Mucosa of descending colon (tissue), 3 donors: ENCODE results near the gene FAM83B. TPM values are rescaled to one million over a fixed set of nuclear protein-coding genes. Genes with fewer than 3 reads are reported as not detected.

Experiments
- ATAC-seq: fragments of 200-7000 bp; cut with Tn5 transposase; one replicate; pipeline ENCODE4 v1.9.1; 2020; ENCODE audit warnings: mild to moderate bottlenecking, moderate library complexity
- DNase-seq, 3 donors: peaks; one replicate each; pipeline ENCODE4 v3.0.0-alpha.2; 2020
- H3K36me3 ChIP-seq: fragments of 200-600 bp; one replicate; pipeline ENCODE4 v1.8.0; 2021; ENCODE audit warnings: low read depth, mild to moderate bottlenecking
- H3K4me1 ChIP-seq: fragments of 200-600 bp; one replicate; pipeline ENCODE4 v1.8.0; 2021; ENCODE audit warnings: low read depth, mild to moderate bottlenecking
- H3K4me3 ChIP-seq: fragments of 200-600 bp; one replicate; pipeline ENCODE4 v1.8.0; 2021; ENCODE audit warnings: mild to moderate bottlenecking
- H3K9me3 ChIP-seq: fragments of 200-600 bp; one replicate; pipeline ENCODE4 v1.8.0; 2021; ENCODE audit warnings: mild to moderate bottlenecking
- CTCF ChIP-seq: fragments of 200-600 bp; IDR thresholded peaks from one replicate; pipeline ENCODE4 v1.8.0; 2022; ENCODE audit warnings: antibody characterized with exemption, mild to moderate bottlenecking
- intact Hi-C, 2 donors: fragments of 100-400 bp; cut with DNase I in 1 of 2; cut with micrococcal nuclease in 1 of 2; formaldehyde crosslinking; loops; one replicate each; pipeline versions ENCODE4 v1.11.0 to v1.11.1; 2022; cut with DNase I, micrococcal nuclease
- total RNA-seq, 3 donors: library from RNA; stranded (reverse); fragmentation: NEBNext Ultra II Directional in 2 of 3; extraction: Animal tissue kit (Norgen Biotek cat#: 25700) in 2 of 3; gene quantifications; one replicate each; pipeline versions ENCODE4 v1.2.1 to v1.2.4, GENCODE V29; 2021 to 2023
- donor health status: DM: no; HTN: no; CAD: no; lungs with moderate emphysema.
- donor health status: DM: no; HTN: no; CAD: no.
- donor health status: DM: no; HTN: yes; CAD: no.

FAM83B gene
- total RNA-seq, 3 donors from 2014 or later: 17.5 to 46.5 (median 39.5) TPM

DNA sequence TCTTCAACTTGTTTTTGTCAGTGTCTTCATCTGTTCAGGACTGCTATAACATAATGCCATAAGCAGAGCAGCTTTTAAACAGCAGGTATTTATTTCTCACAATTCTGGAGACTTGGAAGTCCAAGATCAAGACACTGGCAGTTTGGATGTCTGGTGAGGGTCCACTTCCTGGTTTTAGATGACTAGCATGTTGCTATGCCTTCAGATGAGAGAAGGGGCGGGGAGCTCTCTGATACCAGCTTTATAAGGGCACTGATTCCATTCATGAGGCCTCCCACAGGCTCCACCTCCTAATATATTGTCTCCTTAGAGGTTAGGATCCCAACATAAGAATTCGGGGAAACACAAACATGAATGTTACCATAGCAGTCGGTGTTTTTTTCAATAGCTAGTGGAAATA is 52.9 kb downstream of the FAM83B start:
- peaks cover 6% of the 10 kb centered on the region for H3K4me1 ChIP-seq
- no peak for DNase-seq
- ATAC-seq: no peak
- no peaks in the 10 kb centered on the region for H3K9me3 ChIP-seq
- no peaks in the 10 kb centered on the region for H3K36me3 ChIP-seq
- intact Hi-C loops: no loop called here
- no peak overlapping the region for H3K4me3 ChIP-seq
- no peak for TF ChIP-seq CTCF

GRCh38 chr6:54899986-54900385 is 53.4 kb downstream of the FAM83B start:
- no peak for ATAC-seq
- Histone ChIP-seq H3K4me3 (no peak overlapping the region), H3K9me3 (no peaks in the 10 kb centered on the region), H3K4me1 (peaks cover 6% of the 10 kb centered on the region), H3K36me3 (no peaks in the 10 kb centered on the region)
- TF ChIP-seq CTCF: no peak
- DNase-seq: no peak
- intact Hi-C loops: no loop called here

DNA sequence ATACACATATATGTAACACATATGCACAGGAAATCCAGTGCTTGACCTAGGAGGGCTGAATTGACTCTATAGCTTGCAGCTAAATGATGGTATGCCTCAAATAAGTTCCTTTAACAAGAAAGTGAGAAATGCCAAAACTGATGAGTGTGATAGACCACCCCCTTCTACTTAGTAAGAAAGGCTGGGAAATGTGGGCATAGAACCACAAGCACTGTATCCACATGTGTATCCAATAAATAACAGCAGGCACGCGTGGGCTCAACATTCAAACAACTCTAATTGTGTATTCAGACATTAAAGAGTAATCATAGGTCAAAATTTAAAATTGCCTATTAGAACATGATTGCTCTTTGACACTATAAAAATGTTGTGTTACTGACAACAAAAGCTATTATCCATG is 54.1 kb downstream of the FAM83B start:
- Histone ChIP-seq H3K36me3 (no peaks in the 10 kb centered on the region), H3K9me3 (no peaks in the 10 kb centered on the region), H3K4me3 (no peak overlapping the region), H3K4me1 (peaks cover 6% of the 10 kb centered on the region)
- no peak for TF ChIP-seq CTCF
- no peak for DNase-seq
- ATAC-seq: no peak
- intact Hi-C loops: no loop called here

DNA sequence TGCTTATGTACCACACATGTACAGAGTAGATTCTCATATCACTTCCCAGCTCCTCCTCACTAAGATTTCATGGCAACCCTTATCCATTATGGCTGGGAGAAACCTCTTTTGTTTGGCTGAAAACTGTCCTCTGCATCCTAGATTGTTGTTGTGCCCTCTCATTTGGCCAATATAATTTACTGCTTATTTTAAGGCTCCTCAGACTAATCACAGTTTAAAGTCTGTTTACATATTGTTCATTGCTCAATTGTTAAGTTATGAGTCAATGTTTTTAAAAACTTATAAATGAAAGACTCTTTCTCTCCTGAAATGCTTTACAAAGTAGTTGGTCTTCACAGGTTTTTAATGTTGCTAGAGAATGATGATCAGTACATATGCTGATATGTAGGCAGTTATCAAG is 57.3 kb downstream of the FAM83B start:
- H3K36me3 ChIP-seq: no peaks in the 10 kb centered on the region
- no peak overlapping the region for H3K4me3 ChIP-seq
- intact Hi-C loops: no loop called here
- DNase-seq (no peak), ATAC-seq (no peak)
- H3K9me3 ChIP-seq: no peaks in the 10 kb centered on the region
- no peaks in the 10 kb centered on the region for H3K4me1 ChIP-seq
- TF ChIP-seq CTCF: no peak

GRCh38 chr6:54907355-54907754 is 60.8 kb downstream of the FAM83B start:
- ATAC-seq (no peak), DNase-seq (no peak)
- no peak for TF ChIP-seq CTCF
- Histone ChIP-seq H3K4me3 (no peak overlapping the region), H3K36me3 (no peaks in the 10 kb centered on the region), H3K4me1 (no peaks in the 10 kb centered on the region), H3K9me3 (no peaks in the 10 kb centered on the region)
- intact Hi-C loops: no loop called here

DNA sequence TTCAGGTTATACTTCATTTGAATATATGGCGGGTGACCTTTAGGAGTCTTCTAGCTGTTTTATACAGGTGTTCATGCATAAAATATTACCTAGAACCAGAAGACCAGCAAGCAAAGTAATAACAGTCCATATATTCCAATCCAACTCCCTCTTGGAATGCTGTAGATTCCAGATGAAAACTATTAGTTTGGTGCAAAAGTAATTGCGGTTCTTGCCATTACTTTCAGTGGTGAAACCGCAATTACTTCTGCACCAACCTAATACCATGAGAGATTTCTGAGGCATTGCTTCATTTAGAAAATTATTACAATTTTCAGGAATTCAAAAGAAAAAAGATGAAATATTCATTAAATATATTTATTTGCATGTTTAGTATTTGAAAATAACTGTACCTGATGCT is 62.6 kb downstream of the FAM83B start:
- H3K4me1 ChIP-seq: no peaks in the 10 kb centered on the region
- TF ChIP-seq CTCF: no peak
- no peaks in the 10 kb centered on the region for H3K9me3 ChIP-seq
- ATAC-seq: no peak
- no peak overlapping the region for H3K4me3 ChIP-seq
- DNase-seq: no peak
- H3K36me3 ChIP-seq: no peaks in the 10 kb centered on the region
- intact Hi-C loops: no loop called here
